GM10266 (cell line): ENCODE measurements around the gene WDHD1.
"Not testable (repeated sequence)": the region's sequence is repeated elsewhere in the genome, so short reads cannot be mapped to it uniquely, and the experiment has no call there.

ENCODE experiments used
- DNase-seq: peaks from one replicate; pipeline ENCODE4 v3.0.0; 2012; ENCODE audit errors: extremely low spot score
- TF ChIP-seq, protein P1 (sequence below): IDR thresholded peaks from 2 replicates; pipeline ENCODE4 v1.5.1; 2012; ENCODE audit warnings: mild to moderate bottlenecking, low read depth; ENCODE audit not compliant: control insufficient read depth, insufficient read depth; ENCODE audit errors: missing control alignments

The WDHD1 gene

DNA sequence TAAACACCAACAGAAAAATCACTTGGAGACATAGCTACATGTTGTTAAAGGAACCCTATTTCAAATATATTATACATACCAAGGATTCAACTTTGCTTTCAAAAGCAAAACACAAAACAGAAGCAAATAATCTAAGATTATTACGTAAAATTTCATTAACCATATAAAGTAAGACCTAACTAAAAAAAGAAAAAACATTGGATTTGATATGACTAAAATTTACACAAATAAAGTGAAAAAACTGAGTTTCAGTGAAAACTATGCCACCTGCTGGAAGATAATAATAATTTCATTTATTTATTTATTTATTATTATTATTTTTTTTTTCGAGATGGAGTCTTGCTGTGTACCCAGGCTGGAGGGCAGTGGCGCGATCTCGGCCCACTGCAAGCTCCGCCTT lies 45.2 kb downstream of the WDHD1 start:
- DNase-seq = no peak

DNA sequence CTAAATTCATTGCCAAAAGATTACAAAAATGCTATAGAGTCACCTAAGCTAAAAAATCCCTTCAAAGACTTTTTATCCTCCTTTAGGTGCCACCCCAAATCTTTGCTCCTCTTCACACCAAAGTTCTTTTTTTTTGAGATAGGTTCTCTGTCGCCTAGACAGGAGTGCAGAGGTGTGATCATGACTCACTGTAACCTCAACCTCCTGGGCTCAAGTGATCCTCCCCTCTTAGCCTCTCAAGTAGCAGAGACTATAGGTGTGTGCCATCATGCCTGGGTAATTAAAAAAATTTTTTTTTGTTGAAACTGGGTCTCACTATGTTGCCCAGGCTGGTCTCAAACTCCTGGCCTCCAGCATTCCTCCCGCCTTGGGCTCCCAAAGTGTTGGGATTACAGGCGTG lies 47.9 kb downstream of the WDHD1 start:
- DNase-seq = no peak
- TF ChIP-seq, protein P1, sequence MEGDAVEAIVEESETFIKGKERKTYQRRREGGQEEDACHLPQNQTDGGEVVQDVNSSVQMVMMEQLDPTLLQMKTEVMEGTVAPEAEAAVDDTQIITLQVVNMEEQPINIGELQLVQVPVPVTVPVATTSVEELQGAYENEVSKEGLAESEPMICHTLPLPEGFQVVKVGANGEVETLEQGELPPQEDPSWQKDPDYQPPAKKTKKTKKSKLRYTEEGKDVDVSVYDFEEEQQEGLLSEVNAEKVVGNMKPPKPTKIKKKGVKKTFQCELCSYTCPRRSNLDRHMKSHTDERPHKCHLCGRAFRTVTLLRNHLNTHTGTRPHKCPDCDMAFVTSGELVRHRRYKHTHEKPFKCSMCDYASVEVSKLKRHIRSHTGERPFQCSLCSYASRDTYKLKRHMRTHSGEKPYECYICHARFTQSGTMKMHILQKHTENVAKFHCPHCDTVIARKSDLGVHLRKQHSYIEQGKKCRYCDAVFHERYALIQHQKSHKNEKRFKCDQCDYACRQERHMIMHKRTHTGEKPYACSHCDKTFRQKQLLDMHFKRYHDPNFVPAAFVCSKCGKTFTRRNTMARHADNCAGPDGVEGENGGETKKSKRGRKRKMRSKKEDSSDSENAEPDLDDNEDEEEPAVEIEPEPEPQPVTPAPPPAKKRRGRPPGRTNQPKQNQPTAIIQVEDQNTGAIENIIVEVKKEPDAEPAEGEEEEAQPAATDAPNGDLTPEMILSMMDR = no peak

More for the DNA sequence above, 45.2 kb downstream of the WDHD1 start:
- TF ChIP-seq, protein P1 = no peak

DNA sequence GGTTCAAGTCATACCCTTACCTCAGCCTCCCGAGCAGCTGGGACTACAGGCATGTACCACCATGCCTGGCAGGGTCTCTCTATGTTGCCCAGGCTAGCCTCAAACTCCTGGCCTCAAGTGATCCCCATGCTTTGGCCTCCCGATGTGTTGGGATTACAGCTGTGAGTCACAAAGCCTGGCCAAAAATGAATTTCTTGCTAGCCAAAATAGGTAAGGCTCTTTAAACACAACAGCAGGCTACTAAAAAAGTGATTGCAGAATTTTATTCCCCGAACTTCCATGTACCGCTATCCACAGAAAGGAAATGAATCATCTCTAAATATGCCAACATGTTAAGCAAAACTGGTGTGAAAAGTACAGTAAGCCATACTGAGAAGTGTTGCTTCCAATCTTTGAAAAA lies 50.6 kb downstream of the WDHD1 start:
- no peak for DNase-seq
- TF ChIP-seq, protein P1 = no peak

DNA sequence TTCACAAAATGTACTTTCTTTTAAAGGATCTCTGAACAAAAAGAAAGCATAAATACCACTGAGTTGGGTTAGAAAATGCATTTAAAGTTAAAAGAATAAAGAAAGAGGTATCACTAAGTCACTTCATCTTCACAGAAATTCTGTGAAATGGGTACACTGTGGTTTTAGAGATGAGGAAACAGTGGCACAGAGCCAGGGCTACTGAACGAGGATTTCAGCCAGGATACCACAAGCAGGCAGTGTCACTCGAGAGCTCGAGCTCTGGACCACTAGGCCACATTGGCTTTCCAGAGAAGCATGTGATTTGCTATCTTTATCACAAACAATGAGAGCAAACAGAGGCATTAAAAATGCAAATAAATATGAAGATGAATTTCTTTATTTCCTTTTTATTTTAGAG lies 51.0 kb downstream of the WDHD1 start:
- DNase-seq = no peak
- TF ChIP-seq, protein P1 = no peak

DNA sequence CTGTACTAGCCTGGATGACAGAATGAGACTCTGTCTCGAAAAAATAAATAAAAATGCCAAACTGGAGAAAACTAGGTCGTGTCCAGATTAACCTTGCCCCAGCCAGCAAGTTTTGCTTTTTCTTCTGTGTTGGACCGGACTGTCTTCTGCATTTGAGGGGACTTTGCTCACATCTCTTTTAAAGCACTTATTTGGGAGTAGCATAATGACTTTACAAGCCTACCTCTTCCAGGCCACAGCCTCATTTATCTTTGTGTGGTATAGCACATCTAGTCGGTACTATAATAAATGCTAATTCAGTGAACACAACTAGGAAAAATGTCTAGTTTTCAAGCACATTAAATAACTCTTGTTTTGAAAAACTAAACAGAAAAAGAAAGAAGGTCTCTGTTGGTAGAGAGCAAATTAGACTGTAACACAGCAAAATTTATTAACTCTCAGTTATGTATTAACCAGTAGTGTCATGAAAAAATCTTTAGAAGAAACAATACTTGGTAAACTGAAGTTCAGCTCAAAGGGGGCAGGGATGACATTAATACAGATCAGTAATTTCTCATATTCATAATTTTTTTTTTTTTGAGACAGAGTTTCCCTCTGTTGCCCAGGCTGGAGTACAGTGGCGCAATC lies 52.0 kb downstream of the WDHD1 start:
- TF ChIP-seq, protein P1 = no peak
- no peak for DNase-seq

DNA sequence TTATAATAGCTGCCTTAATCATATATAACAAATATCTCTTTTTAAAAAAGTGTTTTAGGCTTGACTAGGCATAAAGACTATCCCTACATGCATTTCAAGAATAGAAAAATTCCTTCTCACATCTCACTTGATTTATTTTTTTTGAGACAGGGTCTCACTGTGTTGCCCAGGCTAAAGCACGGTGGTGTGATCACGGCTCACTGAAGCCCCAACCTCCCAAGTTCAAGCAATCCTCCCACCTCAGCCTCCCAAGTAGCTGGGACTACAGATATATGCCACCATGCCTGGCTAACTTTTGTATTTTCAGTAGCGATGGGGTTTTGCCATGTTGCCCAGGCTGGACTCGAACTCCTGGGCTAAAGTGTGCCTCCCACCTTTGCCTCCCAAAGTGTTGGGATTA lies 59.4 kb downstream of the WDHD1 start:
- TF ChIP-seq, protein P1 = no peak
- no peak for DNase-seq

DNA sequence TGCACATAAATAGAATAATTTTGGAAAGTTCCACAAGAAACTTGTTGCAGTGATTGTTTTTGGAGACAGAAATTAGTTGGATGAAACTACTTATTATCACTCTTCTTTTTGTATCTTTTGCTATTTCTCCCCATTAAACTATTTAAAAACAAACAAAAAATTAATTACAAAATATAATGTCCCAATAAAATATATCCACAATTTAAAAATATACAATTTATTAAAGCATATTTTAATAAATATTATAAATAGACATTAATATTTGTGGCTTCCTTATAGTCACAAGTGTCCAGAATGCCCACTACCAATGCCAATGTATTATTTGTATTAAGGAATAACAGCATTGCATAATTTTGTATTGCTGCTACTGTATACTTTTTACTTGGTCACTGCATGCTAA lies 71.8 kb downstream of the WDHD1 start:
- no peak for DNase-seq
- TF ChIP-seq, protein P1 = no peak

DNA sequence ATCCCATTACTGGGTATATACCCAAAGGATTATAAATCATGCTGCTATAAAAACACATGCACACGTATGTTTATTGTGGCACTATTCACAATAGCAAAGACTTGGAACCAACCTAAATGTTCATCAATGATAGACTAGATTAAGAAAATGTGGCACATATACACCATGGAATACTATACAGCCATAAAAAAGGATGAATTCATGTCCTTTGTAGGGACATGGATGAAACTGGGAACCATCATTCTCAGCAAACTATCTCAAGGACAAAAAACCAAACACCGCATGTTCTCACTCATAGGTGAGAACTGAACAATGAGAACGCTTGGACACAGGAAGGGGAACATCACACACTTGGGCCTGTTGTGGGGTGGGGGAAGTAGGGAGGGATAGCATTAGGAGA lies 73.3 kb downstream of the WDHD1 start:
- not testable (repeated sequence) for DNase-seq

DNA sequence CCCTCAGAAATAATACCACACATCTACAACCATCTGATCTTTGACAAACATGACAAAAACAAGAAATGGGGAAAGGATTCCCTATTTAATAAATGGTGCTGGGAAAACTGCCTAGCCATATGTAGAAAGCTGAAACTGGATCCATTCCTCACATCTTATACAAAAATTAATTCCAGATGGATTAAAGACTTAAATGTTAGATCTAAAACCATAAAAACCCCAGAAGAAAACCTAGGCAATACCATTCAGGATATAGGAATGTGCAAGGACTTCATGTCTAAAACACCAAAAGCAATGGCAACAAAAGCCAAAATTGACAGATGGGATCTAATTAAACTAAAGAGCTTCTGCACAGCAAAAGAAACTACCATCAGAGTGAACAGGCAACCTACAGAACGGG lies 74.1 kb downstream of the WDHD1 start:
- not testable (repeated sequence) for DNase-seq
